AG09319 (cell line): ENCODE data around the gene DUSP10.

Experiments
- DNase-seq: peaks from one replicate; pipeline ENCODE4 v3.0.0-alpha.2; 2010; ENCODE audit warnings: low read depth; ENCODE audit errors: extremely low read depth
- CTCF ChIP-seq: IDR thresholded peaks from 2 replicates; pipeline ENCODE4 v1.5.1; 2011; ENCODE audit warnings: low read depth, mild to moderate bottlenecking, inconsistent platforms, low read length, moderate library complexity

DUSP10 gene

GRCh38 chr1:221718381-221719277, 23.3 kb downstream of the DUSP10 start:
- DNase-seq: peak; percentile 86
- no peak for TF ChIP-seq CTCF

- TF ChIP-seq CTCF: no peak
- DNase-seq: no peak
Observed at GRCh38 chr1:221717485-221717853, 24.4 kb downstream of the DUSP10 start.

GRCh38 chr1:221716713-221717484, 25.0 kb downstream of the DUSP10 start:
- no peak for TF ChIP-seq CTCF
- DNase-seq: no peak

- DNase-seq: no peak
- no peak for TF ChIP-seq CTCF
Observed at GRCh38 chr1:221715321-221716169, 26.3 kb downstream of the DUSP10 start.

- no peak for TF ChIP-seq CTCF
- no peak for DNase-seq
Observed at GRCh38 chr1:221714227-221715152, 27.4 kb downstream of the DUSP10 start.

- TF ChIP-seq CTCF: no peak
- DNase-seq: no peak
Observed at GRCh38 chr1:221712776-221713431, 29.0 kb downstream of the DUSP10 start.
